HG02798 (cell line): ENCODE results near the gene VPS13D.
A peak's percentile ranks its signal among the peaks of the same experiment; 100 is the strongest.
"Not testable (repeated sequence)": the region's sequence is repeated elsewhere in the genome, so short reads cannot be mapped to it uniquely, and the experiment has no call there.

Source experiments
- ATAC-seq: cut with Tn5 transposase; IDR thresholded peaks from one replicate; pipeline ENCODE4 v1.9.1; 2021; ENCODE audit warnings: mild to moderate bottlenecking; ENCODE audit not compliant: unreplicated experiment, poor library complexity

The VPS13D gene

GRCh38 chr1:12222700-12223099, 7.1 kb upstream of the VPS13D start:
- ATAC-seq, result not testable (repeated sequence)

DNA sequence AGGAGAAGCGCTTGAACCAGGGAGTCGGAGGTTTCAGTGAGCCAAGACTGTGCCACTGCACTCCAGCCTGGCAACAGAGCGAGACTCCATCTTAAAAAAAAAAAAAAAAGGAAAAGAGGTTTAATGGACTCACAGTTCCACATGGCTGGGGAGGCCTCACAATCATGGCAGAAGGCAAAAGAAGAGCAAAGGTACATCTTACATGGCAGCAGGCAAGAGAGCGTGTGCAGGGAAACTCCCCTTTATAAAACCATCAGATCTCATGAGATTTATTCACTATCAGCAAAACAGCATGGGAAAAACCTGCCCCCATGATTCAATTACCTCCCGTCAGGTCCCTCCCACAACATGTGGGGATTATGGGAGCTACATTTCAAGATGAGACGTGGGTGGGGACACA, 5.7 kb upstream of the VPS13D start:
- ATAC-seq, result not testable (repeated sequence)

GRCh38 chr1:12228979-12229378, 851 bp upstream of the VPS13D start:
- ATAC-seq, result no peak

- ATAC-seq, result no peak
Observed at GRCh38 chr1:12229386-12229834, 420 bp upstream of the VPS13D start.

DNA sequence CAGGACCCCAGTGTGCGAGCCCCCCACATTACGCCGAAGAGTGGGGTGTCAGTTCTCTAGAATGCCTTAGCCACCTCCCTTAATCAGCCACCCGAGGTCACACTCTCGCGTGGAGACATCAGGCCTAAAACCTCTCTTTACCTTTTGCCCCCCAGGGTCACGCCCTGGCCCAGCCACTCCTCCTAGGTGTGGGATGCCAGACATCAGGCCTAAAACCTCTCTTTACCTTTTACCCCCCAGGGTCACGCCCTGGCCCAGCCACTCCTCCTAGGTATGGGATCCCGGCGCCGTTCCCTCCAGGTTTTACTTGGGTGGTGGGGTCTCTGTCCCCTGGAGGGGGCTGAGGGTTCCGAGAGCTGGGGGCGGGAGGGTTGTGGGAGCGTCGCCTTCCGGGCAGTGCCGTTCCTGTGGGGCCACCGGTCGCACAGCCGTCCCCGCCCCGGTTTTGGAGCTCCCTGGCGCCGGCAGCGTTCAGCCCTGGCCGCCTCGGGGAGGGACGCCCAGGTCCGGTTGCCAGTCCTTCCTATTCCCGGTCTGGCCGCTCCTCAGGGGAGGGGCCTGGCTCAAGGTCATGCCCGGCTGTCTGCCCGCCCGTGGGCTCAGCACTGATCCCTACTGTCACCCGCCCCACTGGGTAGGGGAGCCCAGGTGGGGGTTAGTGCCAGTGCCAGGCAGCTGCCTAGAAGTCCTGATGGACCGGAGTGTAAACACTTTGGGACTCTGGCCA, 882 bp downstream of the VPS13D start:
- peak; percentile 14 for ATAC-seq

GRCh38 chr1:12231276-12231595, 1.4 kb downstream of the VPS13D start:
- ATAC-seq, result no peak

- ATAC-seq, result no peak
Observed at GRCh38 chr1:12232221-12232620, 2.4 kb downstream of the VPS13D start.

DNA sequence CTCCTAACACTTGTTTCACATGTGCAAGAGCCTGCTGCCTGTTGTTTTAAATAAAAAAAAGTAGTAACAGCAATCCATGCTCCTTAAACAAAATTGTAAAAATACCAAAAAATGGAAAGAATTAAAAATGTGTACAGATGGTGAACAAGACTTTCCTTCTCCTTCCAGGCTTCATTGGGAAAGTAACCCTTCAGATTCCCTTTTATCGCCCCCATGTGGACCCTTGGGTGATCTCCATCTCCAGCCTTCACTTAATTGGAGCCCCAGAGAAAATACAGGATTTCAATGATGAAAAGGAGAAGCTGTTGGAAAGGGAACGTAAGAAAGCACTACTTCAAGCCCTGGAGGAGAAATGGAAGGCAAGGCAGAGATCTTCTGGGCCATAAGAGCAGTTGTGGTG, 14.2 kb downstream of the VPS13D start:
- ATAC-seq, result no peak

DNA sequence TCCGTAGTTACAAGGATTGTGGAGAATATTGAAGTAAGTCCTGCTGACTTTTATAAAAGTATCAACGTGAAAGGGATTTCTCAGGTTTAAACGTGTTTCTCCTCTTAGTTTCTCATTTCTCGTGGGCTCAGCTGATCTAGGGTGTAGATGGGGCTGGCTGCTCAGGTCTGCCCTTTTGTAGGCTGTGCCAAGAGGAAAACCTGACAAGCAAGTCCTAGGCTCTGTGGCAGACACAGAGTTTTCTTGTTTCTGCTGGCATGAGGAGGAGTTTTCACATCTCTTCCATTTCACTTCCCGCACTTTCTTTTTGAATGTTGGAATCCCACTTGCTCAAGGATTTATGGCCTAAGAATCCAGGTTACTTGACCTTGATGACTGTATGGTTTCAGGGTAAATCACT, 14.8 kb downstream of the VPS13D start:
- ATAC-seq, result no peak

DNA sequence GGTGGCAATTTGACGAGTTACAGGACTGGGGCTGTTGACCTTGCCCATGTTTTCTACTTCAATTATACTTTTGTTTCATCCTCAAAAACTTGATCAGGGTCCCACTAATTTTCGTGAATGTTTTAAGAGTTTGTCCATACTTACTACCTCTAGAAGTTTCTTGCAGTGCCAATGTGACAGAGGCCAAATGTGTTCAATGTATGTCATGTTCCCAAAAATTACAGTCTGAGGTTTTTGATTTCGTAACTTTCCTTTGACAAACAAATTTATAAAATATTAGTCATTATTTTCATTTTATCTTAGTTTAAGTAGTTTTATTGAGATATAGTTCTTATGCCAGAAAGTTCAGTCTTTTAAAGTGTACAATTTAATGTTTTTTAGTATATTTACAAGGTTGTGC, 15.3 kb downstream of the VPS13D start:
- ATAC-seq, result no peak

GRCh38 chr1:12245733-12246132, 15.9 kb downstream of the VPS13D start:
- ATAC-seq, result no peak

DNA sequence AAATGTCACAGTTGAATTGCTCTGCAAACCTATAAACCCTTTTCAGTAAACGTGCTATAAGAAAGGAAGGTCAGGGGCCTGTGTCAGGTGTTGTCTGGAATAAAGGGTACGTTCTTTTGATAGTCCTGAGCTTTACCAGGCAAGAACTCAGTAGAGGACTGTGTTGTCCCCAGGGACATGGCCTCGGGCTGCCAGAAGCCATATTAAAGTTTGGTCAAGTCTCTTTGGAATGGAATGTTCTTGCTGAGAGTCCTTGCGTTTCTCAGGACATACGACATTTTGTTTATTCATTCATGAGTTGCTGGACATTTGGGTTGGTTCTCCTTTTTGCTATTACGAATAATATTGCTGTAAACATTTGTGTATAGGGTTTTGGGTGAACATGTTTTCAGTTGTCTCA, 16.8 kb downstream of the VPS13D start:
- no peak for ATAC-seq

DNA sequence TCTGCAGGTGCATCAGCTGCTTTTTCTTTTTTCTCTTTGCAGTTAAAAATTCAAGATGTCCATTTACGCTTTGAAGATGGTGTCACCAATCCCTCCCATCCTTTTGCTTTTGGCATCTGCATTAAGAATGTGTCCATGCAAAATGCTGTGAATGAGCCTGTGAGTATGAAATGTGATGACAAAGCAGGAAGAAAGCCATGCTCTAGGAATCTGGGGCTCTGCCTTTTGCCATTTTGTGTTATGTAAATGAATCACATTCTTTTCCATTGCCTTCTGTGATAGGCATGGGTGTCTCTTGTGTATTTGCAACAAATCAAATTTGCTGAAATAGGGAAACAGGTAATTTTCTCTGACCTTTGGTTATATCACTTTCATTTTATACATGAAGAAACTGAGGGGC, 19.4 kb downstream of the VPS13D start:
- no peak for ATAC-seq

- no peak for ATAC-seq
Observed at GRCh38 chr1:12249748-12250147, 19.9 kb downstream of the VPS13D start.

- ATAC-seq, result no peak
Observed at GRCh38 chr1:12251442-12251841, 21.6 kb downstream of the VPS13D start.

- no peak for ATAC-seq
Observed at GRCh38 chr1:12255913-12256312, 26.1 kb downstream of the VPS13D start.

DNA sequence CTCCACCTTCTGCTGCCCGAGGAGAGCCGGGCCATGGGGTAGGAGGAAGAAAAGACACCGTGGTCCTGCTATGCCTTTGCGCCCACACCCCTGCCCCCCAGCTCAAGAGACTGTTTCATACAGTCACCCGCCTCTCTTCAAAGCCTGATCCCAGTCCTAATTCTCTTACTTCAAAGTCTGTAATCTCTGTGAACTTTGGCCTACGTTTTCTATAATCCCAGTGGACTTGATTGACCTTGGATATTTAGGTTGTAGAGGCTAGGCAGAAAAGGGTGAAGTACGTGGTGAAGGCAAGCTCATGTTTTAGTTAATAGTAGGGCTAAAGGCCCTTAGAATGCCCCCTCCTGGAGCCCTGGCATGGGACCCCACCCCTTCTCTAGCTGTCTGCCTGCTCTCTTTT, 28.4 kb downstream of the VPS13D start:
- no peak for ATAC-seq

- ATAC-seq, result no peak
Observed at GRCh38 chr1:12269351-12269750, 39.5 kb downstream of the VPS13D start.

DNA sequence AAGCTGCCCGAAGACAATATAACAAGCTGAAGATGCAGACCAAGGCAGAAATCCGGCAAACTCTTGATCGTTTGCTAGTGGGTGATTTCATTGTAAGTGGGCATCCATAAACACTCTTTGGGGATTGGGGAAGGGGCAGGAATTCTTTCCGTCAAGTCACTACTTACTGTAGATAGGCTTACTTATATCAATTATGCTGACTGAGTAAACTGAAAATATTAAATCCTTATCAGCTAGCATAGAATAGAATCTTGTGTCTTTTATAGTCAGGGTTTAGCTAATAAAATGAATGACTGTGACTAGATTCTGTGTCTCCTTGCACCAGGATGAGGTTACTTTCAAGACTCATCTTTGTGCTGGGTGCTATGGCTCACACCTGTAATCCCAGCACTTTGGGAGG, 41.2 kb downstream of the VPS13D start:
- no peak for ATAC-seq

DNA sequence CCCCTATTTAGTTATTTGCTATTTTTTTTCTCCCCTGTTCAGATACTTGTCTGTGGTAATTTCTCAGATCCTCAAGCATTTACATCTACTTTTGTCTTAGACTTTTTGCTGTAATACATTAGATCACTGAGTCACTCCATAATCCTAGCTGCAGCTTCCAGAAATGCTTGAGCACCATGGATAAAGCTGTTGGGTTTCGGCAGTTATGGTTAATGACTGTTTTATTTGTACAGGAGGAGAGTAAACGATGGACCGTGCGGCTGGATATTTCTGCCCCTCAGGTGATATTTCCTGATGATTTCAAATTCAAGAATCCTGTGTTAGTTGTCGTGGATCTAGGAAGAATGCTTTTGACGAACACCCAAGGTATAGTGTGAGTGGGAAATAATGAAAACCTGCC, 42.9 kb downstream of the VPS13D start:
- no peak for ATAC-seq

- ATAC-seq, result no peak
Observed at GRCh38 chr1:12275370-12275769, 45.5 kb downstream of the VPS13D start.

- ATAC-seq, result no peak
Observed at GRCh38 chr1:12276225-12276624, 46.4 kb downstream of the VPS13D start.

GRCh38 chr1:12279003-12279402, 49.2 kb downstream of the VPS13D start:
- no peak for ATAC-seq
